GM23338 (cell line): ENCODE measurements around the gene PDE1A.

ENCODE experiments used
- EZH2 ChIP-seq: fragments of 200-600 bp; sonication (generic); IDR thresholded peaks from one replicate; pipeline ENCODE4 v1.8.0; 2017; ENCODE audit warnings: antibody characterized with exemption, mild to moderate bottlenecking, low read depth; ENCODE audit not compliant: unreplicated experiment
- EZH2phosphoT487 ChIP-seq: fragments of 200-600 bp; sonication (generic); IDR thresholded peaks from one replicate; pipeline ENCODE4 v1.8.1; 2018; ENCODE audit warnings: antibody characterized with exemption; ENCODE audit not compliant: unreplicated experiment
- JUNB ChIP-seq: IDR thresholded peaks from one replicate; pipeline ENCODE4 v1.6.1; 2016; ENCODE audit warnings: antibody characterized with exemption; ENCODE audit not compliant: unreplicated experiment
- NANOG ChIP-seq: IDR thresholded peaks from 2 replicates; pipeline ENCODE4 v1.6.1; 2016; ENCODE audit warnings: antibody characterized with exemption, borderline replicate concordance
- POLR2AphosphoS5 ChIP-seq: IDR thresholded peaks from 2 replicates; pipeline ENCODE4 v1.6.1; 2016; ENCODE audit warnings: antibody characterized with exemption, low read depth
- TF ChIP-seq, protein P1 (sequence below), 2 experiments: fragments of 200-600 bp in 1 of 2; sonication (generic) in 1 of 2; conservative IDR thresholded peaks; 2 replicates each; pipeline versions ENCODE4 v1.5.1 to v1.6.1; 2016 to 2017; ENCODE audit warnings: antibody characterized with exemption in 2 of 2, low read depth in 2 of 2, mild to moderate bottlenecking in 2 of 2, moderate library complexity in 1 of 2
- TF ChIP-seq, protein P2 (sequence below): IDR thresholded peaks from one replicate; pipeline ENCODE4 v1.6.1; 2018; ENCODE audit warnings: antibody characterized with exemption; ENCODE audit not compliant: unreplicated experiment

DNA sequence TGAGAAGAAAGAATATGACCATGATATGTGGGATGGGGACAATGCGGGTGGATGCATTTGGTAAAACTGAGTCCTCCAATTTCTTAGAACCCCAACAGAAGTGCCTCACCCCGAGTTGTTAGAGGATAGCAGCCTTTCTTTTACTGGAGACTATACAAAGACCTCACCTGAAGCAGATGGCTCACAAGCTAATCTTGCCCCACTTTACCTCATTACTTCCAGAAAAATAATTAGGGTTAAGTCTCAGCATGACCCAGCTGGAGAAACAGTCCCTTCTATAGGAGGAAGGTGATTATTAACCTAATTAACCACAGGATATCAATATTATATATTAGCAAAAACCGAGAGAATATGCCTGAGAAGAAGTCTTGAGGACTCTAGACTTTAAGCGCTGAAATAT, 128.4 kb downstream of the PDE1A start:
- no peak for TF ChIP-seq EZH2
- TF ChIP-seq, protein P1, sequence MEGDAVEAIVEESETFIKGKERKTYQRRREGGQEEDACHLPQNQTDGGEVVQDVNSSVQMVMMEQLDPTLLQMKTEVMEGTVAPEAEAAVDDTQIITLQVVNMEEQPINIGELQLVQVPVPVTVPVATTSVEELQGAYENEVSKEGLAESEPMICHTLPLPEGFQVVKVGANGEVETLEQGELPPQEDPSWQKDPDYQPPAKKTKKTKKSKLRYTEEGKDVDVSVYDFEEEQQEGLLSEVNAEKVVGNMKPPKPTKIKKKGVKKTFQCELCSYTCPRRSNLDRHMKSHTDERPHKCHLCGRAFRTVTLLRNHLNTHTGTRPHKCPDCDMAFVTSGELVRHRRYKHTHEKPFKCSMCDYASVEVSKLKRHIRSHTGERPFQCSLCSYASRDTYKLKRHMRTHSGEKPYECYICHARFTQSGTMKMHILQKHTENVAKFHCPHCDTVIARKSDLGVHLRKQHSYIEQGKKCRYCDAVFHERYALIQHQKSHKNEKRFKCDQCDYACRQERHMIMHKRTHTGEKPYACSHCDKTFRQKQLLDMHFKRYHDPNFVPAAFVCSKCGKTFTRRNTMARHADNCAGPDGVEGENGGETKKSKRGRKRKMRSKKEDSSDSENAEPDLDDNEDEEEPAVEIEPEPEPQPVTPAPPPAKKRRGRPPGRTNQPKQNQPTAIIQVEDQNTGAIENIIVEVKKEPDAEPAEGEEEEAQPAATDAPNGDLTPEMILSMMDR (conservative IDR thresholded peaks at IDR 0.05; ENCODE audit: low read depth in 2 of 2), result no peak
- no peak for TF ChIP-seq NANOG
- TF ChIP-seq POLR2AphosphoS5, result no peak
- TF ChIP-seq, protein P2, sequence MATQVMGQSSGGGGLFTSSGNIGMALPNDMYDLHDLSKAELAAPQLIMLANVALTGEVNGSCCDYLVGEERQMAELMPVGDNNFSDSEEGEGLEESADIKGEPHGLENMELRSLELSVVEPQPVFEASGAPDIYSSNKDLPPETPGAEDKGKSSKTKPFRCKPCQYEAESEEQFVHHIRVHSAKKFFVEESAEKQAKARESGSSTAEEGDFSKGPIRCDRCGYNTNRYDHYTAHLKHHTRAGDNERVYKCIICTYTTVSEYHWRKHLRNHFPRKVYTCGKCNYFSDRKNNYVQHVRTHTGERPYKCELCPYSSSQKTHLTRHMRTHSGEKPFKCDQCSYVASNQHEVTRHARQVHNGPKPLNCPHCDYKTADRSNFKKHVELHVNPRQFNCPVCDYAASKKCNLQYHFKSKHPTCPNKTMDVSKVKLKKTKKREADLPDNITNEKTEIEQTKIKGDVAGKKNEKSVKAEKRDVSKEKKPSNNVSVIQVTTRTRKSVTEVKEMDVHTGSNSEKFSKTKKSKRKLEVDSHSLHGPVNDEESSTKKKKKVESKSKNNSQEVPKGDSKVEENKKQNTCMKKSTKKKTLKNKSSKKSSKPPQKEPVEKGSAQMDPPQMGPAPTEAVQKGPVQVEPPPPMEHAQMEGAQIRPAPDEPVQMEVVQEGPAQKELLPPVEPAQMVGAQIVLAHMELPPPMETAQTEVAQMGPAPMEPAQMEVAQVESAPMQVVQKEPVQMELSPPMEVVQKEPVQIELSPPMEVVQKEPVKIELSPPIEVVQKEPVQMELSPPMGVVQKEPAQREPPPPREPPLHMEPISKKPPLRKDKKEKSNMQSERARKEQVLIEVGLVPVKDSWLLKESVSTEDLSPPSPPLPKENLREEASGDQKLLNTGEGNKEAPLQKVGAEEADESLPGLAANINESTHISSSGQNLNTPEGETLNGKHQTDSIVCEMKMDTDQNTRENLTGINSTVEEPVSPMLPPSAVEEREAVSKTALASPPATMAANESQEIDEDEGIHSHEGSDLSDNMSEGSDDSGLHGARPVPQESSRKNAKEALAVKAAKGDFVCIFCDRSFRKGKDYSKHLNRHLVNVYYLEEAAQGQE, result no peak
- TF ChIP-seq EZH2phosphoT487, result no peak
- no peak for TF ChIP-seq JUNB
